ELR (cell line): ENCODE results near the gene RRP1B.
"Not testable (repeated sequence)": the region's sequence is repeated elsewhere in the genome, so short reads cannot be mapped to it uniquely, and the experiment has no call there.

Experiments used
- DNase-seq: peaks from one replicate; pipeline ENCODE4 v3.0.0-alpha.2; 2015; ENCODE audit warnings: low read depth

The RRP1B gene

DNA sequence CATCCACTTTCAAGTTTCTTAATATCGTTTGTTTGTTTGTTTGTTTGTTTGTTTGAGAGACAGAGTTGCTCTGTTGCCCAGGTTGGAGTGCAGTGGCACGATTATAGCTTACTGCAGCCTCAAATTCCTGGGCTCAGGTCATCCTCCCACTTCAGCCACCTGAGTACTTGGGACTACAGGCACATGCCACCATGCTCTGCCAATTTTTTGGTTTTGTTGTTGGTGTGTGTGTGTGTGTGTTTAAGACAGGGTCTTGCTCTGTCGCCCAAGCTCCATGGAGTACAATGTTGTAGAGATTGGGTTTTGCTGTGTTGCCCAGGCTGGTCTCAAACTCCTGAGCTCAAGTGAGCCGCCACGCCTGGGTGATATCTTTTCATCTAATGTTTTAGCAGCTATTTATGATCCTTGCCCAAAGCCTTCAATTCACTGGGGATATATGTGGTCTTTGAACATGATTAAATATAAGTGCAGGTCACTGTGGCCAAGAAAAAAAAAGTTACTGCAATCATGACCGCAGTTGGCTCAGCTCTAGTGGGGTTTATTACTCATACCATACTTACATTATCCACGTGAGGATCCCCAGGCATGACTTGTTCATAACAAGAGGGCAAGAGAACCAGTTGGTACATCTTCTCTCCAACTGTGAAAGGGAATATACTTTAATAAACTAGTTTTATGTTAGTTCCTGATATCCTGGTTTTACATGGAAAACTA lies 8.0 kb downstream of the RRP1B start:
- peak; percentile 83 for DNase-seq

DNA sequence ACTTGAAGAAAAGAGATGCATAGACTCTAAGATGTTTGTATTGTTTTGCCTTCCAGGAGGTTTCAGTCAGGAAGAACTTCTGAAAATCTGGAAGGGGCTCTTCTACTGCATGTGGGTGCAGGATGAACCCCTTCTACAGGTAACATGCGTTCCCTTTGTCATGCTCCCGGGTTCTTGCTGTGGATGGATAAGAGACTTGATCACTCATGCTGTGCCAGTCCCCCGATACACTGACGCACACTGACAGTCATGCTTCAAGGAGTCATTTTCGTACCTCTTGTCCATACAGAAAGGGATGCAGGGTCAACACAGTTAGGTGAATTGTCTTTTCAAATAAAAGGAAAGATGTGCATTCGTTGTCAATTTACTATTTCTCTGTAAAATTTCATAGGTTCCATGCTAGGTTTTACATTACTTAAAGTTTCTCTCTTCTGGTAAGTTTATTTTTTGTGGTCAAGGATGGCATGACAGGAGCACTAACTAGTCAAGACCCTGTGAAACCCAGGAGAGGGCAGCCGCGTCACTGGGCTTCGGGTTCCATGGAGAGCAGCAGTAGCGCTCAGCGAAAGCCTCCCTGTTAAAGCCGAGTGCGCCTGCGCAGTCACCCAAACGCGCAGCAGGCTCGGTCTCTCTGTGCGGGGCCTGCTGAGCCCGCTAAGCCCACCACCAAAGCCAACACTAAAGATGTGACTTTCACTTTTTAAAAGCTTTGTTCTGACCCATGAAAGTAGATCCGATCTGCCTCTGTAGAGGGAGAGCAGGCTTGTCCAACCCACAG lies 10.7 kb downstream of the RRP1B start:
- no peak for DNase-seq

DNA sequence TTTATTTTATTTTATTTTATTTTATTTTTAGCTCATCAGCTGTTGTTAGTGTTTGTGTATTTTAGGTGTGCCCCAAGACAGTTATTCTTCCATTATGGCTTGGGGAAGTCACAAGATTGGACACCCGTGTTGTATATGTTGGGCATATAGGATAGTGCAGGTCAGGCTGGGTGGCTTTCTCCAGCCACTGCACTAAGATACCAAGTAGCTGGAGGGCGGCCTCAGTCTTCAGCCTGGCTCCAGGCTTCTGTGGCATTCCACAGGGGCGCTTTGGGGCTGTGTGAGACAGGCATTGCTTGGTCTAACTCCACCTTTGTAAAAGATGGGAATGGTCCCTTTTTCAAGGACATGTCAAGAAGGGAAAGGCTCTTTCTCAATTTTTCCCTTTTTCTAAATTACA lies 16.5 kb downstream of the RRP1B start:
- no peak for DNase-seq

DNA sequence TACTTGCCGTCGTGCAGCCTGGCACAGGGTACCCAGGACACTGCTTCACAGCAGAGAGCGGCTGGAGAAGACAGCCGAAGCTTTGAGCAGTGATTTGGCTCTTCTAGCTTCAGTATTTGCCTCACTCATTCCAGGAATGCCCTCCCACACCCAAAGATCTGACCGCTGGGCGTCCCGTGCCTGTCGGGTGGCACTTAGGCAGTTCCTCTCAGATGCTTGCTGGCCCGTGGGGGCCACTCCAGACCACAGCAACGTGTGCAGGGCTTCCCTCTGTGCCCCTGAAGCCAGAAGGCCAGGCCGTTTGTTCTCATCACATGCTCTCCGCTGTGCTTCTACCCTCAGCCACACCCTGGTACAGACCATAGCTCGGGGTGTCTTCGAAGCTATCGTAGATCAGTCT lies 17.0 kb downstream of the RRP1B start:
- DNase-seq, result no peak

DNA sequence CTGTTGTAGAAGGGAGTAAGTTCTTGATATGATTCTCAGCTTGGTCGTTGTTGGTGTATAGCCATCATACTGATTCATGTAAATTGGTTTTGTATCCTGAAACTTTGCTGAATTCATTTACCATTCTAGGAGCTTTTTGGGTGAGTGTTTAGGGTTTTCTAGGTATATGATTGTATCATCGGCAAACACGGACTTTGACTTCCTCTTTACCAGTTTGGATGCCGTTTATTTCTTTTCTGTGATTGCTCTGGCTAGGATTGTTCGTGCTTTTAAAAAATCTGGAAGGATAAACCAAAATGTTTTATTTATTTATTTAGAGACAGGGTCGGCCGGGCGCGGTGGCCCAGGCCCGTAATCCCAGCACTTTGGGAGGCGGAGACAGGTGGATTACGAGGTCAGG lies 20.6 kb downstream of the RRP1B start:
- DNase-seq, result no peak

DNA sequence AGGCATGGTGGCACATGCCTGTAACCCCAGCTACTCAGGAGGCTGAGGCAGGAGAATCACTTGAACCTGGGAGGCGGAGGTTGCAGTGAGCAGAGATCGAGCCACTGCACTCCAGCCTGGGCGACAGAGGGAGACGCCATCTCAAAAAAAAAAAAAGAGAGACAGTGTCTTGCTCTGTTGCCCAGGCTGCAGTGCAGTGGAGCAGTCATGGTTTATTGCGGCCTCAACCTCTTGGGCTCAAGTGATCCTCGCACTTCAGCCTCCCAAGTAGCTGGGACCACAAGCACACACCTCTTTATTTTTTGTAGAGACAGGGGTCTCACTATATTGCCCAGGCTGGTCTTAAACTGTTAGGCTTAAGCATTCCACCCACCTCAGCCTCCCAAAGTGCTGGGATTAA lies 21.1 kb downstream of the RRP1B start:
- not testable (repeated sequence) for DNase-seq

DNA sequence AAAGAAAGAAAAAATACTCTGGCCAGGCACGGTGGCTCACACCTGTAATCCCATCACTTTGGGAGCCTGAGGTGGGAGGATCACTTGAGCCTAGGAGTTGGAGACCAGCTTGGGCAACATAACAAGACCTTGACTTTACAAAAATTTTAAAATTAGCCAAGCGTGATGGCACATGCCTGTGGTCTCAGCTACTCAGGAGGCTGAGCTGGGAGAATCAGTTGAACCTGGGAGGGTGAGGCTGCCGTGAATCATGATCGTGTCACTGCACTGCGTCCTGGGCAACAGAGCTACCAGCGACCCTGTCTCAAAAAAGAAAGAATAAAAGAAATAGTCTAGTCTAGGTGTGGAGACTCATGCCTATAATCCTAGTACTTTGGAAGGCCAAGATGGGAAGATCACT lies 22.3 kb downstream of the RRP1B start:
- DNase-seq, result peak; percentile 53

DNA sequence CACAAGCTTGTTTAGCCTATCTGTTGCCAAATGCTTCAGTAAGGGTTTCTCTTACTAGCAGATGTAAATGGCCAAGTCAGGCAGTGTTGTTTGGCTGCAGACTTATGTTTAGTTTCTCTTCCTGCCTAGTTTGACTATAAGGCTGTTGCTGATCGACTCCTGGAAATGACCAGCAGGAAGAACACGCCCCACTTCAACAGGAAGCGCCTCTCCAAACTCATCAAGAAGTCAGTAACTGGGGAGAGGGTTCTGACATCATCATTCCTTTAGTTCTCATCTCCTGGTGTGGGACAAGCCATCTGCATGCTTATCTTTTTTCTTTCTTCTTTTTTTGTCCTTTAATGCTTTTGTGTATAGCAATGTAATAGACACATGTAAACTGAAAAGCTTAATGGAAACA lies 25.1 kb downstream of the RRP1B start:
- DNase-seq, result no peak

DNA sequence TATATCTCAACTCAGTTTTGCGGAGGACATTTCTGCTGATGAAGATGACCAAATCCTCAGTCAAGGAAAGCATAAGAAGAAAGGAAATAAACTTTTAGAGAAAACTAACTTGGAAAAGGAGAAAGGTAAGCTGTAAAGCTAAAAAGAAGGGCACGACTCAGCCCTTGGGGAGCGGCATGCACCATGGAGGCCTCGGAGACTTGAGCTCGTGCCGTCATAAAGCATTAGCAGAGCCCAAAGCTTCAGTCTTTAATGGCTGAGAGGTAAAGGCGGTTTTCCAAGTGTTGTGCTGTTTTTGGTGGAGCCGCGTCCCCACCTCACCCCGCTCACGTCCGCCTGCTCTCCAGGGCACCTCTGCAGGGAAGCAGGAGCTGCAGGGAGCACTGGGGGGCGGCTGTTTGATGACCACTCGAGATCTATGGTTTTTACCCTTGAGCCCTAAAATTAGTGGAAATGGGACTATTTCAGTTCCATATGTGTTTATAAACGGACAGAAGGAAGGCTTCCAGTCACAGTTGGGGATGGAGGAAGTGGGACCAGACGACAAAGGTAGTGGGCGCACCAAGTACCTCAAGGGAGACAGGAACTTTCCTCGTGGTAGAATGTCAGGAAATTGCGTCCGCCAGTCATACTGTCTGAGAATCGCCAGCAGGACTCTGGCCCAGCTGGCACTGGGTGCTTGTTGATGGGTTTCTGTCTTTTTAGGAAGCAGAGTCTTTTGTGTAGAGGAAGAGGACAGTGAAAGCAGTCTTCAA lies 27.6 kb downstream of the RRP1B start:
- no peak for DNase-seq

DNA sequence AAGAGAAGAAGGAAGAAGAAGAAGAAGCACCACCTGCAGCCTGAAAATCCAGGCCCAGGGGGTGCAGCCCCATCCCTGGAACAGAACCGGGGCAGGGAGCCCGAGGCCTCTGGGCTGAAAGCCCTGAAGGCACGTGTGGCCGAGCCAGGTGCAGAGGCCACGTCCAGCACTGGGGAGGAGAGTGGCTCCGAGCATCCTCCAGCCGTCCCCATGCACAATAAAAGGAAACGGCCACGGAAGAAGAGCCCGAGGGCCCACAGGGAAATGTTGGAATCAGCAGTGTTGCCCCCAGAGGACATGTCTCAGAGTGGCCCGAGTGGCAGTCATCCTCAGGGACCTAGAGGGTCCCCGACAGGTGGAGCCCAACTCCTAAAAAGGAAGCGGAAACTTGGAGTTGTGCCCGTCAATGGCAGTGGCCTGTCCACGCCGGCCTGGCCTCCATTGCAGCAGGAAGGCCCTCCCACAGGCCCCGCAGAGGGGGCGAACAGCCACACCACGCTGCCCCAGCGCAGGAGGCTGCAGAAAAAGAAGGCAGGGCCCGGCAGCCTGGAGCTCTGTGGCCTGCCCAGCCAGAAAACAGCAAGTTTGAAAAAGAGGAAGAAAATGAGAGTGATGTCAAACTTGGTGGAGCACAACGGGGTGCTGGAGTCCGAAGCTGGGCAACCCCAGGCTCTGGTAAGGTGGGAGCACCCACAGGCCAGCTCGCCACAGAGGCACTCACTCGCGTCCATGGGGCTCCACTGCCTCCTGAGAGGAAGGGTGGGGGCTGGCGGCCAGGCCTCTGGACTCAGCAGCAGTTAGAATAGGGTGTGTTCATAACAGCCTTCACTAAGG lies 28.4 kb downstream of the RRP1B start:
- DNase-seq, result no peak

DNA sequence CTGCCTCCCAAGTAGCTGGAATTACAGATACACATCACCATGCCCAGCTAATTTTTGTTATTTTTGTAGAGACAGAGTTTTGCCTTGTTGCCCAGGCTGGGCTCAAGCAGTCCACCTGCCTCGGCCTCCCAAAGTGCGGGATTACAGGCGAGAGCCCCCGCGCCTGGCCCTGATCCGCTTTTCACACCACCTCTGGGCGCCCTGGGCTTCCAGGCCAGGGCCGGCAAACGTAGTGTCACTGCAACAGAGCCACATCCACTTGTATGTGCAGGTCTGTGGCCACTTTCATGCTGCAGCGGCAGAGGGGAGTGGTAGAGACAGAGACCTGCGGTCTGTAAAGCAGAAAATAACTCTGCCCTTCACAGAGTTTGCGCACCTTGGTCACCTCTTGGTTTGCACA lies 29.5 kb downstream of the RRP1B start:
- no peak for DNase-seq

DNA sequence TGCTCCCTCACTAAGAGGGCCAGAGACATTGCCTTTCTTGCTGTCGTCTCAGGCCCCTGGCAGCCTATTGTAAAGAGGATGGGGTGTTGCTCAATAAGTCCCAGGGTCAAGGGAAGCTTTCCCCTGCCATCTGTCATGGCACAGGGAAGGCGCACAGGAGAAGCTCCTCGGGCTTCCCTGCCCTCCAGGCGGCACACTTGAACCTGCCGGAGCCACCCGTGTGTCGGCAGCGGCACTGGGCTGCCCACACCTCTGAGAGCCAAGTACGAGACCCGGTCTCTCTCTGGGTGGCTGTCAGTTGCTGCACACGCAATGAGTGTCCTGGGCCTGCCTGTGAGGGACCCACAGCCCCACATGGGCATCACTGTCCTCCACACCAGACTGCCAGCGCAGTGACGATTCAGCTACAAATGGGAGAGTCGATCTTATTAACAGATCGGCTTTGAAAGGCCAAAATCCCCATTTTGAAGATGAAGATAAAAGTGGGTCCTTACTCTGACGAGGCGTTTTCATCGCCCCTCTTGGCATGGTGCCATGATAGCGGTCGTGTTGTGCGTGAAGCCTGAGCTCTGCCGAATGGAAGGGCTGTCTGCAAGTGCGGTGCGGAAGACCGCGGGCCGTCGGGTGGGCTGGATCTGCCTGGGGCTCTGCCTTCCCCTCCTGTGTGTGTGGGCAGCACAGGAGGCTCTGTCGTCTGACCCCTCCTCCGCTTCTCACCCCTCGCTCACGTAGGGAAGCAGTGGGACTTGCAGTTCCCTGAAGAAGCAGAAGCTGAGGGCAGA lies 30.4 kb downstream of the RRP1B start:
- DNase-seq, result no peak

DNA sequence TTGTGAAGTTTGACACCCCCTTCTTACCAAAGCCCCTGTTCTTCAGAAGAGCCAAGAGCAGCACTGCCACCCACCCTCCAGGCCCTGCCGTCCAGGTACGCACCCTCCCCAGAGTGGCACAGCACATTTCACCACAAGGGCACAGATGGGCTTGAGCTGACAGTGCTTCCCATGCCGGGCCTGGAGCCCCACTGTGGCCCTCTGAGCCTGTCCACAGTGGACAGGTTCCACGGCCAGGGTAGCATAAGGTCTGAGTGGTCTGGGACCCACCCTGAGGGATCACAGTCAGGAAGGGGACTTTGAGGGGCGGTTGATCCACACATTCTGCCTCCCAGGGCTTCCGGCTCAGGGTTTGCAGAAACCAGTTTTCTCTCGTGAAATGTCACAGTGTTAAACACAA lies 31.0 kb downstream of the RRP1B start:
- DNase-seq, result no peak

DNA sequence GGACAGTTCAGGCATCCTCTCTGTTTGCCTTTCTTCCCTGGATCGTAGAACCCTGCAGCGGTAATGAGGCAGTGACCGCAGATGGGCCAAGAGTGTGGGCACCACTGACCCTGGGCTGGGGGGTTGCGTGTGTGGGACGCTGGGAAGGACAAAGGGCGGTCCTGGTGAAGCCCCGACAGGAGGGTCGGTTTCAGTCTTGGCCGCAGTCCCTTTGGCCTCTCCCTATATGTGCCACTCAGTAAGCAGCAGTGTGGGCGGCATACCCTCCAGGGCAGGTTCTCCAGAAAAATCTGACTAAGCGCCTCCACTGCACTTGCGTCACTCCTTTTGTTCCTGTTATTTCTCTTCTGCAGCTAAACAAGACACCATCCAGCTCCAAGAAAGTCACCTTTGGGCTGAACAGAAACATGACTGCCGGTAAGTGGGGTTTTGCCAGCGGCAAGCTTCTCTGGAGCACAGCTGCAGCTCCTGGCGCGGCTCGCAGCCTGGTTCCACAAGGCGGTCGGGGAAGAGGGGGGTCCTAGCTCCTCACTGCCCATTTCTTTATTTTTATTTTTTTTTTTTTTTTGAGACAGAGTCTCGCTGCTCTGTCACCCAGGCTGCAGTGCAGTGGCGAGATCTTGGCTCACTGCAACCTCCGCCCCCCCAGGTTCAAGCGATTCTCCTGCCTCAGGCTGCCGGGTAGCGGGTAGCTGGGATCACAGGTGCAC lies 31.9 kb downstream of the RRP1B start:
- no peak for DNase-seq

DNA sequence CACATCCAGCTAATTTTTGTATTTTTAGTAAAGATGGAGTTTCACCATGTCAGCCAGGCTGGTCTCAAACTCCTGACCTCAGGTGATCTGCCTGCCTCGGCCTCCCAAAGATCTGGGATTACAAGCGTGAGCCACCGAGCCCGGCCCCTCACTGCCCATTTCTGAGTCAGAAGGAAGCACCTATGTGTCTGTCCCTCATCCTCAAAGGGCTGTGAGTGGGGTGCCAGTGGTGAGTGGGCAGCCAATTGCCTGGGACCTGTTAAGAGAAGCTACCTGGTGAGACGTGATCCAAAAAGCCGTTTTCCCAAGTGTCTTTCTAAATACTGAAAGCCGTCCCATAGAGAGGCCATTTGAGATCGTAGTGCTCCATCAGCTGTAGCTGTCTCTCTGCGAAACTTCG lies 32.4 kb downstream of the RRP1B start:
- no peak for DNase-seq

DNA sequence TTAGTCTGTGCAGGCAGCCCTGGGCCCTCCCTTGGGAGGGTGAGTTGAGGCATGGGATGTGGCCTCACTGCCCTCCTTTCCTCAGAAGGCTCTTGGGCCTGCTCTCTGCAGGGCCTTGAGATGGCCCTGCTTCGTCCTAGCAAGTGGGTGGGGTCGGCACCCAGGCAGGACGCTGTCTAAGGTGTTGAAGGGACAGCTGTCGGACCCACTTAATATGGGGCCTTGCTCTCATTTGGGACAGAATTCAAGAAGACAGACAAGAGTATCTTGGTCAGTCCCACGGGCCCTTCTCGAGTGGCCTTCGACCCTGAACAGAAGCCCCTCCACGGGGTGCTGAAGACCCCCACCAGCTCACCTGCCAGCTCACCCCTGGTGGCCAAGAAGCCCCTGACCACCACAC lies 33.6 kb downstream of the RRP1B start:
- DNase-seq, result no peak

DNA sequence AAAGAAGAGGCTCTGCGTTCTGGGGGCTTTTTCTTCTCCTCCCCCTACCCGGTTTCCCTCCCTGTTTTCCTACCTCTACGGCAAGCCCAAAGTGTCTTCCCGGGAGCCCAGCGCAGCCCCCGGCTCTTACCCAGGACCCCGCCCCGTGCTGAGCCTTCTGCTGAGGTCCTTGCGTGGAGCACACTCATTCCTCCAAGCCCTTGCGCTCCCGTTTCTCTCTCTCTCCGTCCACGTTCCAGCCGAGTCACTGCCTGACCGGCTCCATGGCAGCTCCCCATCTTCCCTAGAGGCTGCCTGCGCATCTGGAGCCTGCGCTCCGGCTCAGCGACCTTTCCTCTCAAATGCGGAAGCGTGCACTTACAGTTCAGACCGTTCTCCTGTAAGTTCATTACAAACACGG lies 34.6 kb downstream of the RRP1B start:
- no peak for DNase-seq

DNA sequence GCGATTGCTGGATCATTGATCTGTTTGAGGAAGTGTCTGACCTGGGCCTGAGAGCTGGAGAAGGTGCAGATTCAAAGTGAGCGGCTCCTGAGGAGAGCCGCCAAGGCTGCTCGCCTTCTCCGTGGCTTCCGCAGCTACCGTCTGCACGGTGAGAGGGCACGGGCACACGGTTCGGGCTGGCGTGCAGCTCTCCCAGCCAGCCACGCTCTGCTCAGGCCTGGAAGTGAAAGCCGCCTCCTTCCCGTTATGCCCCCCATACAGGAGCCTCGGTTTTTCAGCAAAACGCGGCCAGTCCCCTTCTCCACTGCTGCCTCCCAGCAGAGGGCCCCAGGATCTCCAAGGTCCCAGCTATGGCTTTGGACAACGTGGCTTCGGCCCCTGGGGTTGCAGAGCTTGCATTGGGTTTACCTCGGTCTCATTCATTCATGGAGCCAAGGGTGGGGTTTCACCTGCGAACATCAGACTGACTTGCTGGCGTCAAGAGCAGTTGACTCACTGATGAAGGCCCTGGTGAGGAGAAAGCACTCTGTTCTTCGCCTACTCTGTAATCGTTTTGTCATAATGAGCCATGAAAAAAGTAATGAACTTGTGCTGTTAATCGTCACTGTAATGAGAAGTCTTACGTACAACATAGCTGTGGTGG lies 35.2 kb downstream of the RRP1B start:
- no peak for DNase-seq

DNA sequence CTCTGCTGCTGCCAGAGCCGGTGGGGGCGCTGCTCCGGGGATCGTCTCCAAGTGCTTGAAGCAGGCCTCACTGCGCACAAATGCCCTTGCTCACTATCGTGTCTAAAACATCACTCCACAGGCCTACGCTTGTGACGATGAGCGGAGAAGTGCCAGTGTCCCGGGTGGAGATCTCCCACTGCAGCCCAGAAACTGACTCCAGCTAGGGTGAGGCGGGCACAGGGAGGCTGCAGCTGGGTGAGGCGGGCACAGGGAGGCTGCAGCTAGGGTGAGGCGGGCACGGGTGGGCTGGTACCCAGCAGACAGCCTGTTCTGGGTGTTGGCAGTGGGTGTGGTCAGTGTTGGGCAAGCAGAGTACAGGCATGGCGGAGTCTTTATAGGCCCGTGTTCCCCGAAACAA lies 36.9 kb downstream of the RRP1B start:
- no peak for DNase-seq
